Measurements from ENCODE around the gene FANCD2. TPM values are rescaled to one million over a fixed set of nuclear protein-coding genes. Genes with fewer than 3 reads are reported as not detected.
"Not testable (repeated sequence)": the region's sequence is repeated elsewhere in the genome, so short reads cannot be mapped to it uniquely, and the experiment has no call there.

Gene FANCD2
- 32.3 and 37.5 TPM in 2 replicates for total RNA-seq (2014; rRNA removed; shearing (Covaris generic))

GRCh38 chr3:10026084-10026890 is at the start of gene FANCD2:
Gene FANCD2 (plus strand): TSS chr3:10026437. CDS start chr3:10028658, 2,221 bp downstream.
- DNase-seq (ENCODE audit: low read depth): peak; percentile 84

GRCh38 chr3:9976721-9977709 is 49.2 kb upstream of the FANCD2 start:
- DNase-seq (ENCODE audit: low read depth): peak; percentile 96

GRCh38 chr3:9978710-9979305 is 47.4 kb upstream of the FANCD2 start:
- DNase-seq (ENCODE audit: low read depth): no peak

GRCh38 chr3:9980251-9980650 is 46.0 kb upstream of the FANCD2 start:
- DNase-seq (ENCODE audit: low read depth): no peak

GRCh38 chr3:9986230-9986725 is 40.0 kb upstream of the FANCD2 start:
- no peak for DNase-seq (ENCODE audit: low read depth)

GRCh38 chr3:9994086-9994844 is 32.0 kb upstream of the FANCD2 start:
- DNase-seq (ENCODE audit: low read depth): no peak

- DNase-seq (ENCODE audit: low read depth): no peak
Observed at GRCh38 chr3:10000686-10001085, 25.6 kb upstream of the FANCD2 start.

GRCh38 chr3:10002951-10003350 is 23.3 kb upstream of the FANCD2 start:
- DNase-seq (ENCODE audit: low read depth): no peak

GRCh38 chr3:10004506-10004905 is 21.7 kb upstream of the FANCD2 start:
- DNase-seq (ENCODE audit: low read depth): no peak

GRCh38 chr3:10004960-10005564 is 21.2 kb upstream of the FANCD2 start:
- DNase-seq (ENCODE audit: low read depth): no peak

GRCh38 chr3:10006048-10006761 is 20.0 kb upstream of the FANCD2 start:
- DNase-seq (ENCODE audit: low read depth): no peak

GRCh38 chr3:10006762-10007090 is 19.5 kb upstream of the FANCD2 start:
- no peak for DNase-seq (ENCODE audit: low read depth)

GRCh38 chr3:10007126-10007782 is 19.0 kb upstream of the FANCD2 start:
- no peak for DNase-seq (ENCODE audit: low read depth)

- DNase-seq (ENCODE audit: low read depth): not testable (repeated sequence)
Observed at GRCh38 chr3:10008216-10008587, 18.0 kb upstream of the FANCD2 start.

GRCh38 chr3:10008588-10009344 is 17.5 kb upstream of the FANCD2 start:
- DNase-seq (ENCODE audit: low read depth): peak; percentile 81

- no peak for DNase-seq (ENCODE audit: low read depth)
Observed at GRCh38 chr3:10010421-10010877, 15.8 kb upstream of the FANCD2 start.

GRCh38 chr3:10010878-10011465 is 15.3 kb upstream of the FANCD2 start:
- peak; percentile 92 for DNase-seq (ENCODE audit: low read depth)

GRCh38 chr3:10011631-10012030 is 14.6 kb upstream of the FANCD2 start:
- peak; percentile 87 for DNase-seq (ENCODE audit: low read depth)

Data from RPMI7951 (cell line).